ENCODE measurements around the gene H2BK1. TPM values are rescaled to one million over a fixed set of nuclear protein-coding genes. Genes with fewer than 3 reads are reported as not detected.

The H2BK1 gene
- total RNA-seq, 1 donor from 2014 or later, result not detected

GRCh38 chr7:151202836-151203235, 7.5 kb downstream of the H2BK1 start:
- DNase-seq (ENCODE audit: low read depth), result no peak

GRCh38 chr7:151201751-151202150, 8.5 kb downstream of the H2BK1 start:
- no peak for DNase-seq (ENCODE audit: low read depth)

- no peak for DNase-seq (ENCODE audit: low read depth)
These were observed 8.9 kb downstream of the H2BK1 start for GRCh38 chr7:151201344-151201743.

- DNase-seq (ENCODE audit: low read depth), result no peak
These were observed 11.1 kb downstream of the H2BK1 start for GRCh38 chr7:151198945-151199848.

GRCh38 chr7:151197932-151198331, 12.4 kb downstream of the H2BK1 start:
- no peak for DNase-seq (ENCODE audit: low read depth)

- no peak for DNase-seq (ENCODE audit: low read depth)
These were observed 14.5 kb downstream of the H2BK1 start for GRCh38 chr7:151195616-151196450.

GRCh38 chr7:151194188-151194587, 16.1 kb downstream of the H2BK1 start:
- DNase-seq (ENCODE audit: low read depth), result no peak

GRCh38 chr7:151193203-151193978, 16.9 kb downstream of the H2BK1 start:
- no peak for DNase-seq (ENCODE audit: low read depth)

GRCh38 chr7:151192002-151192539, 18.2 kb downstream of the H2BK1 start:
- no peak for DNase-seq (ENCODE audit: low read depth)

GRCh38 chr7:151191544-151191943, 18.7 kb downstream of the H2BK1 start:
- no peak for DNase-seq (ENCODE audit: low read depth)

- DNase-seq (ENCODE audit: low read depth), result no peak
These were observed 21.2 kb downstream of the H2BK1 start for GRCh38 chr7:151189038-151189437.

- DNase-seq (ENCODE audit: low read depth), result no peak
These were observed 22.1 kb downstream of the H2BK1 start for GRCh38 chr7:151188252-151188542.

- no peak for DNase-seq (ENCODE audit: low read depth)
These were observed 22.7 kb downstream of the H2BK1 start for GRCh38 chr7:151187409-151188251.

- no peak for DNase-seq (ENCODE audit: low read depth)
These were observed 23.5 kb downstream of the H2BK1 start, which contains the start of gene ASB10 for GRCh38 chr7:151186640-151187408. Gene ASB10, minus strand, starts transcription at chr7:151187250. Its CDS starts 120 bp downstream, at chr7:151187130.

- DNase-seq (ENCODE audit: low read depth), result no peak
These were observed 24.3 kb downstream of the H2BK1 start for GRCh38 chr7:151185762-151186639.

- no peak for DNase-seq (ENCODE audit: low read depth)
These were observed 29.3 kb downstream of the H2BK1 start for GRCh38 chr7:151181011-151181431.

GRCh38 chr7:151179946-151180345, 30.3 kb downstream of the H2BK1 start:
- DNase-seq (ENCODE audit: low read depth), result no peak

- DNase-seq (ENCODE audit: low read depth), result no peak
These were observed 30.9 kb downstream of the H2BK1 start for GRCh38 chr7:151179287-151179860.

GRCh38 chr7:151178831-151179230, 31.5 kb downstream of the H2BK1 start:
- no peak for DNase-seq (ENCODE audit: low read depth)
